ENCODE results near the gene VSIG10. TPM values are rescaled to one million over a fixed set of nuclear protein-coding genes. Genes with fewer than 3 reads are reported as not detected.

The VSIG10 gene
- total RNA-seq, 1 donor = 1.8 TPM

- H3K27me3 ChIP-seq (ENCODE audit: insufficient read depth, low read length) = no peaks in the 10 kb centered on the region
- H3K4me1 ChIP-seq (ENCODE audit: insufficient read depth, low read length) = peaks cover 34% of the 10 kb centered on the region
- H3K9me3 ChIP-seq (ENCODE audit: low read depth, low read length) = no peaks in the 10 kb centered on the region
- no peak overlapping the region for H3K4me3 ChIP-seq (ENCODE audit: low read length)
These were observed 44.9 kb downstream of the VSIG10 start for GRCh38 chr12:118058881-118059280.

- H3K27me3 ChIP-seq (ENCODE audit: insufficient read depth, low read length) = no peaks in the 10 kb centered on the region
- H3K4me3 ChIP-seq (ENCODE audit: low read length) = no peak overlapping the region
- no peaks in the 10 kb centered on the region for H3K9me3 ChIP-seq (ENCODE audit: low read depth, low read length)
- peaks cover 27% of the 10 kb centered on the region for H3K4me1 ChIP-seq (ENCODE audit: insufficient read depth, low read length)
These were observed 45.6 kb downstream of the VSIG10 start for GRCh38 chr12:118058227-118058626.

GRCh38 chr12:118055865-118056773, 47.7 kb downstream of the VSIG10 start:
- H3K27me3 ChIP-seq (ENCODE audit: insufficient read depth, low read length) = no peaks in the 10 kb centered on the region
- H3K9me3 ChIP-seq (ENCODE audit: low read depth, low read length) = no peaks in the 10 kb centered on the region
- peaks cover 13% of the 10 kb centered on the region for H3K4me1 ChIP-seq (ENCODE audit: insufficient read depth, low read length)
- H3K4me3 ChIP-seq (ENCODE audit: low read length) = no peak overlapping the region

- no peaks in the 10 kb centered on the region for H3K9me3 ChIP-seq (ENCODE audit: low read depth, low read length)
- H3K4me1 ChIP-seq (ENCODE audit: insufficient read depth, low read length) = peaks cover 10% of the 10 kb centered on the region
- no peaks in the 10 kb centered on the region for H3K27me3 ChIP-seq (ENCODE audit: insufficient read depth, low read length)
- no peak overlapping the region for H3K4me3 ChIP-seq (ENCODE audit: low read length)
These were observed 48.7 kb downstream of the VSIG10 start for GRCh38 chr12:118055144-118055557.

- Histone ChIP-seq H3K4me3 (ENCODE audit: low read length) (no peak overlapping the region), H3K27me3 (ENCODE audit: insufficient read depth, low read length) (no peaks in the 10 kb centered on the region), H3K9me3 (ENCODE audit: low read depth, low read length) (no peaks in the 10 kb centered on the region), H3K4me1 (ENCODE audit: insufficient read depth, low read length) (no peaks in the 10 kb centered on the region)
These were observed 50.5 kb downstream of the VSIG10 start for GRCh38 chr12:118053071-118053985.

GRCh38 chr12:118052324-118053070, 51.3 kb downstream of the VSIG10 start:
- Histone ChIP-seq H3K27me3 (ENCODE audit: insufficient read depth, low read length) (no peaks in the 10 kb centered on the region), H3K4me3 (ENCODE audit: low read length) (no peak overlapping the region), H3K4me1 (ENCODE audit: insufficient read depth, low read length) (no peaks in the 10 kb centered on the region), H3K9me3 (ENCODE audit: low read depth, low read length) (no peaks in the 10 kb centered on the region)

GRCh38 chr12:118050972-118051910, 52.6 kb downstream of the VSIG10 start:
- H3K4me1 ChIP-seq (ENCODE audit: insufficient read depth, low read length) = no peaks in the 10 kb centered on the region
- no peak overlapping the region for H3K4me3 ChIP-seq (ENCODE audit: low read length)
- H3K9me3 ChIP-seq (ENCODE audit: low read depth, low read length) = no peaks in the 10 kb centered on the region
- no peaks in the 10 kb centered on the region for H3K27me3 ChIP-seq (ENCODE audit: insufficient read depth, low read length)

- H3K27me3 ChIP-seq (ENCODE audit: insufficient read depth, low read length) = no peaks in the 10 kb centered on the region
These were observed 57.4 kb downstream of the VSIG10 start for GRCh38 chr12:118046430-118046829.

GRCh38 chr12:118044577-118044976, 59.2 kb downstream of the VSIG10 start:
- no peaks in the 10 kb centered on the region for H3K4me1 ChIP-seq (ENCODE audit: insufficient read depth, low read length)
- no peaks in the 10 kb centered on the region for H3K9me3 ChIP-seq (ENCODE audit: low read depth, low read length)
- H3K4me3 ChIP-seq (ENCODE audit: low read length) = no peak overlapping the region
- H3K27me3 ChIP-seq (ENCODE audit: insufficient read depth, low read length) = no peaks in the 10 kb centered on the region

More at GRCh38 chr12:118046430-118046829, 57.4 kb downstream of the VSIG10 start:
- H3K9me3 ChIP-seq (ENCODE audit: low read depth, low read length) = no peaks in the 10 kb centered on the region
- no peak overlapping the region for H3K4me3 ChIP-seq (ENCODE audit: low read length)
- no peaks in the 10 kb centered on the region for H3K4me1 ChIP-seq (ENCODE audit: insufficient read depth, low read length)

- no peaks in the 10 kb centered on the region for H3K9me3 ChIP-seq (ENCODE audit: low read depth, low read length)
- H3K4me1 ChIP-seq (ENCODE audit: insufficient read depth, low read length) = no peaks in the 10 kb centered on the region
- no peaks in the 10 kb centered on the region for H3K27me3 ChIP-seq (ENCODE audit: insufficient read depth, low read length)
- H3K4me3 ChIP-seq (ENCODE audit: low read length) = no peak overlapping the region
These were observed 59.7 kb downstream of the VSIG10 start for GRCh38 chr12:118044075-118044474.

- Histone ChIP-seq H3K4me3 (ENCODE audit: low read length) (no peak overlapping the region), H3K4me1 (ENCODE audit: insufficient read depth, low read length) (no peaks in the 10 kb centered on the region)
These were observed 61.7 kb downstream of the VSIG10 start for GRCh38 chr12:118042091-118042490.

GRCh38 chr12:118038137-118038536, 65.7 kb downstream of the VSIG10 start:
- H3K9me3 ChIP-seq (ENCODE audit: low read depth, low read length) = no peaks in the 10 kb centered on the region
- H3K4me1 ChIP-seq (ENCODE audit: insufficient read depth, low read length) = no peaks in the 10 kb centered on the region
- H3K27me3 ChIP-seq (ENCODE audit: insufficient read depth, low read length) = no peaks in the 10 kb centered on the region
- no peak overlapping the region for H3K4me3 ChIP-seq (ENCODE audit: low read length)

More at GRCh38 chr12:118042091-118042490, 61.7 kb downstream of the VSIG10 start:
- H3K27me3 ChIP-seq (ENCODE audit: insufficient read depth, low read length) = no peaks in the 10 kb centered on the region
- H3K9me3 ChIP-seq (ENCODE audit: low read depth, low read length) = no peaks in the 10 kb centered on the region

- no peaks in the 10 kb centered on the region for H3K4me1 ChIP-seq (ENCODE audit: insufficient read depth, low read length)
- H3K9me3 ChIP-seq (ENCODE audit: low read depth, low read length) = no peaks in the 10 kb centered on the region
- no peaks in the 10 kb centered on the region for H3K27me3 ChIP-seq (ENCODE audit: insufficient read depth, low read length)
- no peak overlapping the region for H3K4me3 ChIP-seq (ENCODE audit: low read length)
These were observed 67.0 kb downstream of the VSIG10 start for GRCh38 chr12:118036672-118037411.
